Right lung (tissue), 5 donors: ENCODE data around the gene ANKRD40CL. TPM values are rescaled to one million over a fixed set of nuclear protein-coding genes. Genes with fewer than 3 reads are reported as not detected.

ENCODE experiments used
- DNase-seq, 2 donors: peaks; one replicate each; pipeline ENCODE4 v3.0.0-alpha.2; 2013
- polyA plus RNA-seq, 5 donors: library from polyadenylated mRNA; unstranded; fragments of 120-200 nt; gene quantifications; one replicate each; pipeline versions ENCODE4 v1.2.1 to v1.2.3, GENCODE V29; 2013; ENCODE audit warnings: inconsistent platforms in 1 of 5, low replicate concordance in 1 of 5; ENCODE audit not compliant: insufficient read length in 5 of 5, insufficient read depth in 1 of 5

ANKRD40CL gene
- polyA plus RNA-seq, 5 donors: 0.28 to 0.77 (median 0.53) TPM

GRCh38 chr17:50790618-50791017 is 23.3 kb upstream of the ANKRD40CL start:
- DNase-seq: no peak

- no peak for DNase-seq
Observed at GRCh38 chr17:50787106-50787505, 19.8 kb upstream of the ANKRD40CL start.

- peak; percentile 76 to 85 for DNase-seq
Observed at GRCh38 chr17:50785946-50786570, 18.7 kb upstream of the ANKRD40CL start.

GRCh38 chr17:50785126-50785525 is 17.8 kb upstream of the ANKRD40CL start:
- no peak for DNase-seq

- DNase-seq: no peak
Observed at GRCh38 chr17:50783905-50784304, 16.6 kb upstream of the ANKRD40CL start.

GRCh38 chr17:50783193-50783660 is 15.9 kb upstream of the ANKRD40CL start:
- DNase-seq: peak; percentile 62 to 78

GRCh38 chr17:50781167-50781566 is 13.8 kb upstream of the ANKRD40CL start:
- DNase-seq: no peak

GRCh38 chr17:50779747-50780353 is 12.5 kb upstream of the ANKRD40CL start:
- DNase-seq: no peak

- DNase-seq: no peak
Observed at GRCh38 chr17:50778988-50779387, 11.7 kb upstream of the ANKRD40CL start.

GRCh38 chr17:50778471-50778870 is 11.2 kb upstream of the ANKRD40CL start:
- no peak for DNase-seq

- no peak for DNase-seq
Observed at GRCh38 chr17:50775926-50776325, 8.6 kb upstream of the ANKRD40CL start.

GRCh38 chr17:50774225-50774803 is 7.0 kb upstream of the ANKRD40CL start:
- no peak for DNase-seq

- DNase-seq: no peak
Observed at GRCh38 chr17:50771991-50772785, 4.9 kb upstream of the ANKRD40CL start.

- DNase-seq: no peak
Observed at GRCh38 chr17:50770346-50770745, 3.0 kb upstream of the ANKRD40CL start.

GRCh38 chr17:50769884-50770283 is 2.6 kb upstream of the ANKRD40CL start:
- DNase-seq: no peak

- no peak for DNase-seq
Observed at GRCh38 chr17:50768346-50768761, 1.0 kb upstream of the ANKRD40CL start.

- no peak for DNase-seq
Observed at GRCh38 chr17:50767030-50767429, 288 bp downstream of the ANKRD40CL start.

GRCh38 chr17:50766222-50767023 is 895 bp downstream of the ANKRD40CL start:
- no peak for DNase-seq

GRCh38 chr17:50765454-50766221 is 1.7 kb downstream of the ANKRD40CL start:
- DNase-seq: no peak

- no peak for DNase-seq
Observed at GRCh38 chr17:50764734-50765149, 2.6 kb downstream of the ANKRD40CL start.
